ENCODE data around the gene DYSF.

The DYSF gene

GRCh38 chr2:71617266-71617665 is 163.9 kb downstream of the DYSF start:
- Histone ChIP-seq H3K79me2 (ENCODE audit: low read length) (no peaks in the 10 kb centered on the region), H3K9ac (ENCODE audit: low read length) (no peak overlapping the region), H3K4me2 (ENCODE audit: low read length) (no peak overlapping the region), H3K4me1 (ENCODE audit: low read length) (no peaks in the 10 kb centered on the region), H3K27me3 (ENCODE audit: low read depth, low read length) (no peaks in the 10 kb centered on the region), H2AFZ (ENCODE audit: low read depth, low read length) (no peak overlapping the region), H3K36me3 (replicated peaks; ENCODE audit: low read depth, low read length) (no peaks in the 10 kb centered on the region), H3K27ac (ENCODE audit: low read length) (no peak overlapping the region), H3K9me3 (ENCODE audit: insufficient read depth, low read length) (no peaks in the 10 kb centered on the region), H4K20me1 (ENCODE audit: insufficient read depth, low read length) (no peaks in the 10 kb centered on the region), H3K4me3 (ENCODE audit: low read length) (no peak overlapping the region)
- TF ChIP-seq EZH2phosphoT487 (IDR thresholded peaks at IDR 0.05; ENCODE audit: low read depth) (no peak), CTCF (IDR thresholded peaks at IDR 0.05; ENCODE audit: low read depth, low read length) (no peak)

- Histone ChIP-seq H3K4me1 (ENCODE audit: low read length) (no peaks in the 10 kb centered on the region), H3K9ac (ENCODE audit: low read length) (no peak overlapping the region), H2AFZ (ENCODE audit: low read depth, low read length) (no peak overlapping the region), H3K79me2 (ENCODE audit: low read length) (no peaks in the 10 kb centered on the region), H3K27me3 (ENCODE audit: low read depth, low read length) (no peaks in the 10 kb centered on the region), H3K4me2 (ENCODE audit: low read length) (no peak overlapping the region), H3K27ac (ENCODE audit: low read length) (no peak overlapping the region), H3K9me3 (ENCODE audit: insufficient read depth, low read length) (no peaks in the 10 kb centered on the region), H3K4me3 (ENCODE audit: low read length) (no peak overlapping the region), H3K36me3 (replicated peaks; ENCODE audit: low read depth, low read length) (no peaks in the 10 kb centered on the region), H4K20me1 (ENCODE audit: insufficient read depth, low read length) (no peaks in the 10 kb centered on the region)
- no peak for TF ChIP-seq CTCF (IDR thresholded peaks at IDR 0.05; ENCODE audit: low read depth, low read length)
- no peak for TF ChIP-seq EZH2phosphoT487 (IDR thresholded peaks at IDR 0.05; ENCODE audit: low read depth)
Observed at GRCh38 chr2:71618327-71619113, 165.2 kb downstream of the DYSF start.

GRCh38 chr2:71619230-71619741 is 165.9 kb downstream of the DYSF start:
- no peak overlapping the region for H3K9ac ChIP-seq (ENCODE audit: low read length)
- no peak overlapping the region for H2AFZ ChIP-seq (ENCODE audit: low read depth, low read length)
- H3K4me1 ChIP-seq (ENCODE audit: low read length) = no peaks in the 10 kb centered on the region
- H3K79me2 ChIP-seq (ENCODE audit: low read length) = no peaks in the 10 kb centered on the region
- TF ChIP-seq EZH2phosphoT487 (IDR thresholded peaks at IDR 0.05; ENCODE audit: low read depth) = no peak
- no peak for TF ChIP-seq CTCF (IDR thresholded peaks at IDR 0.05; ENCODE audit: low read depth, low read length)
- no peaks in the 10 kb centered on the region for H3K9me3 ChIP-seq (ENCODE audit: insufficient read depth, low read length)
- H3K4me2 ChIP-seq (ENCODE audit: low read length) = no peak overlapping the region
- no peaks in the 10 kb centered on the region for H4K20me1 ChIP-seq (ENCODE audit: insufficient read depth, low read length)
- no peak overlapping the region for H3K27ac ChIP-seq (ENCODE audit: low read length)
- H3K36me3 ChIP-seq (replicated peaks; ENCODE audit: low read depth, low read length) = no peaks in the 10 kb centered on the region
- no peak overlapping the region for H3K4me3 ChIP-seq (ENCODE audit: low read length)
- no peaks in the 10 kb centered on the region for H3K27me3 ChIP-seq (ENCODE audit: low read depth, low read length)

- no peaks in the 10 kb centered on the region for H3K27me3 ChIP-seq (ENCODE audit: low read depth, low read length)
- no peaks in the 10 kb centered on the region for H3K4me1 ChIP-seq (ENCODE audit: low read length)
- no peaks in the 10 kb centered on the region for H3K9me3 ChIP-seq (ENCODE audit: insufficient read depth, low read length)
- H3K27ac ChIP-seq (ENCODE audit: low read length) = no peak overlapping the region
- no peak overlapping the region for H3K4me3 ChIP-seq (ENCODE audit: low read length)
- no peaks in the 10 kb centered on the region for H4K20me1 ChIP-seq (ENCODE audit: insufficient read depth, low read length)
- H3K36me3 ChIP-seq (replicated peaks; ENCODE audit: low read depth, low read length) = no peaks in the 10 kb centered on the region
- no peak overlapping the region for H3K9ac ChIP-seq (ENCODE audit: low read length)
- no peaks in the 10 kb centered on the region for H3K79me2 ChIP-seq (ENCODE audit: low read length)
- no peak for TF ChIP-seq CTCF (IDR thresholded peaks at IDR 0.05; ENCODE audit: low read depth, low read length)
- TF ChIP-seq EZH2phosphoT487 (IDR thresholded peaks at IDR 0.05; ENCODE audit: low read depth) = no peak
- no peak overlapping the region for H2AFZ ChIP-seq (ENCODE audit: low read depth, low read length)
- H3K4me2 ChIP-seq (ENCODE audit: low read length) = no peak overlapping the region
Observed at GRCh38 chr2:71620116-71620515, 166.8 kb downstream of the DYSF start.
